ENCODE results near the gene HECA.

DNA sequence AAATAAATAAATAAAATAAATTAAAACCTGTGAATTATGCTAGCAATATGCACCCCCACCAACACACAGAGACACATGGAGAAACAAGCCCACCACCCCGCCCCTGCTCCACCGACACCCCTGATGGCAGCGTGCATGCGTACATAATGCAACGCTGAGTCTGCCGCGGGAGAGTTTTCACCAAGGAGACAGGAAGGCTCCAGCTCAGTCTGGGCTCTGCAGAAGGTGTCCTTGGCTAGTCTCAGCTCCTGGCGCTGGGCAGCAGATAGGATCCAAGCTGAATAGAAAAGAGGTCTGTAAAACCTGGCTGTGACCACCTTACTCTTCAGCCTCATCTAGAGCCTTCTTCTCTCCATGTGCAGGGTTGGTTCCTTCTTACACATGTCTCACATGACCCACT lies 26.5 kb upstream of the HECA start:
- TF ChIP-seq EZH2 (IDR thresholded peaks at IDR 0.05; ENCODE audit: insufficient read depth, poor library complexity, severe bottlenecking), result no peak
- TF ChIP-seq EZH2phosphoT487 (IDR thresholded peaks at IDR 0.05; ENCODE audit: insufficient read depth, low read depth), result no peak
